Mucosa of descending colon (tissue), 3 donors: Measurements from ENCODE around the gene HEXIM1. TPM values are rescaled to one million over a fixed set of nuclear protein-coding genes. Genes with fewer than 3 reads are reported as not detected.

Experiments used
- ATAC-seq: fragments of 200-7000 bp; cut with Tn5 transposase; one replicate; pipeline ENCODE4 v1.9.1; 2020; ENCODE audit warnings: mild to moderate bottlenecking, moderate library complexity
- DNase-seq, 3 donors: peaks; one replicate each; pipeline ENCODE4 v3.0.0-alpha.2; 2020
- H3K36me3 ChIP-seq: fragments of 200-600 bp; one replicate; pipeline ENCODE4 v1.8.0; 2021; ENCODE audit warnings: low read depth, mild to moderate bottlenecking
- H3K4me1 ChIP-seq: fragments of 200-600 bp; one replicate; pipeline ENCODE4 v1.8.0; 2021; ENCODE audit warnings: low read depth, mild to moderate bottlenecking
- H3K4me3 ChIP-seq: fragments of 200-600 bp; one replicate; pipeline ENCODE4 v1.8.0; 2021; ENCODE audit warnings: mild to moderate bottlenecking
- H3K9me3 ChIP-seq: fragments of 200-600 bp; one replicate; pipeline ENCODE4 v1.8.0; 2021; ENCODE audit warnings: mild to moderate bottlenecking
- intact Hi-C, 2 donors: fragments of 100-400 bp; cut with DNase I in 1 of 2; cut with micrococcal nuclease in 1 of 2; formaldehyde crosslinking; loops; one replicate each; pipeline versions ENCODE4 v1.11.0 to v1.11.1; 2022; cut with DNase I, micrococcal nuclease
- total RNA-seq, 3 donors: library from RNA; stranded (reverse); fragmentation: NEBNext Ultra II Directional in 2 of 3; extraction: Animal tissue kit (Norgen Biotek cat#: 25700) in 2 of 3; gene quantifications; one replicate each; pipeline versions ENCODE4 v1.2.1 to v1.2.4, GENCODE V29; 2021 to 2023
- TF ChIP-seq, protein P1 (sequence below): fragments of 200-600 bp; IDR thresholded peaks from one replicate; pipeline ENCODE4 v1.8.0; 2022; ENCODE audit warnings: antibody characterized with exemption, mild to moderate bottlenecking
- donor health status: DM: no; HTN: no; CAD: no; lungs with moderate emphysema.
- donor health status: DM: no; HTN: no; CAD: no.
- donor health status: DM: no; HTN: yes; CAD: no.

The HEXIM1 gene
- total RNA-seq, 3 donors from 2014 or later = 36.7 to 98.2 (median 37.0) TPM

DNA sequence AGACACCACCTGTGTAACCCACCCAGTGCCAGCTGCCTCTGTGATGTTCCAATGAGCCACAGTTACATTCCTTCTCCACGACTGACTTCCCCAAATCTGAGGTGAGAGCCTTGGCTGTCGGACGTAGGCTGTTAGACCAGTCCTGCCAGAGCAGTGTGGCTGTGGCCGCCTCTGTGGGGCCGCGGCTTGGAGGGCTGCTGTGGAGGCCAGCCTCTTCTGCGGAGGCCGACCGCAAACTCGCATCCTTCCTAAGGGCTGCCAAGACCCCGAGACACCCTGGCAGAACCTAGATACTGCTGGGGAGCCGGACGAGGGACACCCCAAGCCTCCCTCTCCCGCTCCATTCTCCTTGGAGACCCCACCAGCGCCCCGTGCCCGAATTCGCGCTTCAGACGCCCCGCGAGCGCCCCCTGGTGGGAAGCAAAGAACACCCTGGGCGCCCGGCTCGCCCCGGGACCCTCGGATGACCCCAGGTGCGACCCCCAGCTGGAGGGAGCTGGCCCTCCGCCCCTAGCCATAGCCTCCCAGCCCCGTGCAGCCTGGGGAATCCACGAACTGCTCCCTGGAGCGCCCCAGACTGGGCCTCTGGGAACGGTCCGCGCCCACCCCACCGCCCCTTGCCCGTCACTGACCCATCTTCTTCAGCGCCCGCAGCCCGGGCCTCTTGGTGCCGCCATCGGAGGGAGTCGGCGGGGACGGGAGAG, 16.5 kb upstream of the HEXIM1 start:
- TF ChIP-seq, protein P1, sequence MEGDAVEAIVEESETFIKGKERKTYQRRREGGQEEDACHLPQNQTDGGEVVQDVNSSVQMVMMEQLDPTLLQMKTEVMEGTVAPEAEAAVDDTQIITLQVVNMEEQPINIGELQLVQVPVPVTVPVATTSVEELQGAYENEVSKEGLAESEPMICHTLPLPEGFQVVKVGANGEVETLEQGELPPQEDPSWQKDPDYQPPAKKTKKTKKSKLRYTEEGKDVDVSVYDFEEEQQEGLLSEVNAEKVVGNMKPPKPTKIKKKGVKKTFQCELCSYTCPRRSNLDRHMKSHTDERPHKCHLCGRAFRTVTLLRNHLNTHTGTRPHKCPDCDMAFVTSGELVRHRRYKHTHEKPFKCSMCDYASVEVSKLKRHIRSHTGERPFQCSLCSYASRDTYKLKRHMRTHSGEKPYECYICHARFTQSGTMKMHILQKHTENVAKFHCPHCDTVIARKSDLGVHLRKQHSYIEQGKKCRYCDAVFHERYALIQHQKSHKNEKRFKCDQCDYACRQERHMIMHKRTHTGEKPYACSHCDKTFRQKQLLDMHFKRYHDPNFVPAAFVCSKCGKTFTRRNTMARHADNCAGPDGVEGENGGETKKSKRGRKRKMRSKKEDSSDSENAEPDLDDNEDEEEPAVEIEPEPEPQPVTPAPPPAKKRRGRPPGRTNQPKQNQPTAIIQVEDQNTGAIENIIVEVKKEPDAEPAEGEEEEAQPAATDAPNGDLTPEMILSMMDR = peak; percentile 76
- intact Hi-C loops = loop anchor here in 1 of 2 donors (10.0 kb wide), 1 partner anchor 63 kb away; no protein-coding TSS in a partner anchor
- Histone ChIP-seq H3K36me3 (no peaks in the 10 kb centered on the region), H3K4me1 (peaks cover 47% of the 10 kb centered on the region), H3K9me3 (no peaks in the 10 kb centered on the region), H3K4me3 (peak overlapping the region; percentile 81)
- ATAC-seq = no peak
- DNase-seq = peak; percentile 64 to 81 (median 76)

DNA sequence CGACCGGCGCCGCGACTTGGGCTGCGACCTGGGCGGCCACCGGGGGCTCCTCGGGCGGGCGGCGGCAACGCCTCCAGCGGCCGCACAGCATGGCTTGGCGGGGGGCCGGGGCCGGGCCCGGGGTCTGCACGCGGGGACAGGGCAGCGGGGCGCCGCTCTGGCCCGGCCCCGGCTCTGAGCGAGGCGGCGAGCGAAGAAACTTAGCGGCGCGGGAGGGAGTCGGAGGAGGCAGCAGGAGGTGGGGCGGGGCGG, 16.0 kb upstream of the HEXIM1 start, which contains the start of gene PLCD3:
Gene PLCD3 (minus strand): TSS at position 196 of the 252 bp plus-strand sequence. CDS start 105 bp downstream, at position 91.
- no peaks in the 10 kb centered on the region for H3K36me3 ChIP-seq
- TF ChIP-seq, protein P1 = no peak
- H3K4me3 ChIP-seq = peak within 1 kb of the TSS; percentile 81
- DNase-seq (peak in 1 of 3 donors; percentile 86), ATAC-seq (no peak)
- intact Hi-C loops = loop anchor here in 1 of 2 donors (10.0 kb wide), 1 partner anchor 63 kb away; no protein-coding TSS in a partner anchor
- peaks cover 51% of the 10 kb centered on the region for H3K4me1 ChIP-seq
- H3K9me3 ChIP-seq = no peaks in the 10 kb centered on the region

DNA sequence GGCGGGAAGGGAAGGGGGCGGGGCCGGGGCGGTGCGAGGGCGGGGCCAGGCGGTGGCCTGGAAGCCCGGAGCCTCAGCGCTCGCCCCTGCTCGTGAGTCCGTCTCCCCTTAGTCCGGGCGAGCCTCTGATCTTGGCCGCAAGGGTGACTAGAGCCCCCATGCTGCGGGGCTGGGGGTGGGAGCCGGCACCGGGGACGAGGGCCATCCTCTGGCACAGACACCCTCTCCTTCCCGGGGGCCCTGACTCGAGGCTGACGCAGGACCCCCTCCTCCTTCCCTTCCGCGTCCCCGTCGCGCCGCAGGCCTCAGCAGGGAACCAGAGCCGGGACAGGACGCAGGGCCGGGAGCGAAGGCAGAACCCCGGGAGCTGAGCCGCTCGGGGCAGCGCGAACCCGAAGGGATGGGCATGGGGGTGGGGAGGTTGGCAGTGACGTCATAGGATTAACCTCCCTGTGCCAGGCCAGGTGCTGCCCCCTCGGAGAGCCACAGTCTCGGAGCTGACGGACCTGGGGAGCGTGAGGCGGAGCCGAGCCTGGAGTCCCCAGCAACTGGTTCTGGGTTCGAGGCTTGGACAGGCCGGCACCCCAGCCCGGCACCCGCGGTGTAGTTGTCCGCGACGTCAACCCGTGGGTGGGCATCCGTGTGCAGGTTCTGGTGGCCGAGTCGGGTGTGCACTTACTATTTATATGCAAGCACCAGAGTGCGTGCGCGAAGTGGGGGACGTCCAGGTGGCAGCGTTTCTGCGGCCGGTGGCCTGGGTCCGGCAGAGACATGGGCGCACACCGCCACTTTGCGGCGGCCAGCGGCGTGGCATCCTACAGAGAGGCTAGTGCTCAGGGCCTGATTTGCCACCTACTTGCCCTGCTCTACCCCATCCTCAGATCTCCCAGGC, 15.5 kb upstream of the HEXIM1 start:
- ATAC-seq (peak; percentile 60), DNase-seq (peak; percentile 87 to 91 (median 91))
- intact Hi-C loops = loop anchor here in 1 of 2 donors (10.0 kb wide), 1 partner anchor 62 kb away; no protein-coding TSS in a partner anchor
- Histone ChIP-seq H3K9me3 (no peaks in the 10 kb centered on the region), H3K4me1 (peaks cover 48% of the 10 kb centered on the region), H3K36me3 (no peaks in the 10 kb centered on the region), H3K4me3 (peak overlapping the region; percentile 81)
- TF ChIP-seq, protein P1 = peak; percentile 75

DNA sequence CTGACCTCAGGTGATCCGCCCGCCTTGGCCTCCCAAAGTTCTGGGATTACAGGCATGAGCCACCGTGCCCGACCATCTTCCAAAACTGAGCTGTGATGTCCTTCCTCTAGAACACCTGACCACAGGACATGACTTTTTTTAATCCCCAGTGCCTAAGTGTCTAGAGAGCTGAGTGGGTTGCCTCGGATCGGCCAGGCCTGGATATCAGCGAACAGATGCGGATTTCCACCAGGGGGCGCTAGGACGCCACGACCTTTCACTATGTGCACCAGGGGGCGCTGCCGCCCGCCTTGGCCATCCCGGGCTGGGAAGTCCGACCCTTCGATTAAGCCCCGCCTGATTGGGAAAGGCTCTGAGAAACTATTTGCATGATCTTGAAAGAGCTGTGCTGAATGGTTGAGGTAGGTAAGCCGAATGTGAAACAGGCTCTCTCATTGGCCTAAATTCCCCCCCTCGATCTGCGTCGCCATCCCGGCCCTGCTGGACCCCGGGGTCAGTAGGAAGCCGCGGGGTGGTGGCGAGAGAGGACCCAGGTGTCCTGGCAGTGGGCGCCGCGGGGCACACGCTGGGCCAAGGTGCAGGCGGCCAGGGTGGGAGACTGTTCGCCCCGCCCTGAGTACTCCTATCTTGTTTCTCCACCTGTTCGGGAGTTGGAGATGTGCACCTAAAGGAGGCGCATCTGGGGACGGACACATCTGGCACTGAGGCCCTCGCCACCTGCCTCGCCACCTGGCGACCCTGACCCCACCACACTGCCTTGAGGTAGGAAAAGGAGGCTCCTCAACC, 12.9 kb upstream of the HEXIM1 start, which contains the start of gene ACBD4:
Gene ACBD4 (plus strand): TSS at position 496 of the 786 bp plus-strand sequence. CDS start 458 bp downstream, outside the sequence.
- Histone ChIP-seq H3K36me3 (no peaks in the 10 kb centered on the region), H3K9me3 (no peaks in the 10 kb centered on the region), H3K4me1 (peaks cover 28% of the 10 kb centered on the region), H3K4me3 (peak within 1 kb of the TSS; percentile 44)
- DNase-seq = peak; percentile 95 to 98 (median 97)
- TF ChIP-seq, protein P1 = peak; percentile 99
- ATAC-seq = peak; percentile 84
- intact Hi-C loops = loop anchor here (2.0 to 10.0 kb wide), 2 partner anchors 59 to 61 kb away; no protein-coding TSS in a partner anchor
